Sigmoid colon (tissue), 4 donors: Measurements from ENCODE around the gene FANCC.

ENCODE experiments used
- EP300 ChIP-seq, 4 donors: sonication (generic); formaldehyde crosslinking; IDR thresholded peaks; one replicate each; pipeline ENCODE4 v1.6.1; 2017; ENCODE audit warnings: antibody characterized with exemption in 4 of 4
- POLR2A ChIP-seq, 2 donors: fragments of 450-650 bp; IDR thresholded peaks; one replicate each; pipeline ENCODE4 v1.6.1; 2016; ENCODE audit warnings: antibody characterized with exemption in 2 of 2, mild to moderate bottlenecking in 2 of 2, moderate library complexity in 2 of 2
- POLR2AphosphoS5 ChIP-seq, 4 donors: sonication (generic); formaldehyde crosslinking; IDR thresholded peaks; one replicate each; pipeline ENCODE4 v1.6.1; 2017; ENCODE audit warnings: antibody characterized with exemption in 4 of 4
- TF ChIP-seq, protein P1 (sequence below), 4 experiments: fragments of 450-650 bp in 3 of 4; fragments of 200-600 bp in 1 of 4; IDR thresholded peaks; one replicate each; pipeline ENCODE4 v1.5.1; 2016 to 2019; ENCODE audit warnings: antibody characterized with exemption in 4 of 4, mild to moderate bottlenecking in 3 of 4, moderate library complexity in 2 of 4

DNA sequence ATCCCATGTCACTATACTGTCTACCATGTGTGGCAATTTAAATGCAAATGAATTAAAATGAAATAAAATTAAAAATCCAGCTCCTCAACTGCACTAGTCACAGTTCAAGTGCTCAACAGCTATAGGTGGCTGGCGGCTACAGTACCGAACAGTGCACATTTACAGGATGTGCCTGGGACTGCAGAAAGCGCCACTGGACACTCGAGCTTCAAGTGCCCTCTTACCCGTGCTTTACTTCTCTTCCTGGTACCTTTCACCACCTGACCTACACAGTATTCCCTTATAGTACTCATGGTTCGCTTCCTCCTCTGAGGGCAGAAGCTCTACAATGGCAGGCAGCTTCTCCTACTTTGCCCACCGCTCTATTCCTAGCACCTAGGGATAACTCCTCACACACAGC lies 166.6 kb downstream of the FANCC start:
- TF ChIP-seq, protein P1, sequence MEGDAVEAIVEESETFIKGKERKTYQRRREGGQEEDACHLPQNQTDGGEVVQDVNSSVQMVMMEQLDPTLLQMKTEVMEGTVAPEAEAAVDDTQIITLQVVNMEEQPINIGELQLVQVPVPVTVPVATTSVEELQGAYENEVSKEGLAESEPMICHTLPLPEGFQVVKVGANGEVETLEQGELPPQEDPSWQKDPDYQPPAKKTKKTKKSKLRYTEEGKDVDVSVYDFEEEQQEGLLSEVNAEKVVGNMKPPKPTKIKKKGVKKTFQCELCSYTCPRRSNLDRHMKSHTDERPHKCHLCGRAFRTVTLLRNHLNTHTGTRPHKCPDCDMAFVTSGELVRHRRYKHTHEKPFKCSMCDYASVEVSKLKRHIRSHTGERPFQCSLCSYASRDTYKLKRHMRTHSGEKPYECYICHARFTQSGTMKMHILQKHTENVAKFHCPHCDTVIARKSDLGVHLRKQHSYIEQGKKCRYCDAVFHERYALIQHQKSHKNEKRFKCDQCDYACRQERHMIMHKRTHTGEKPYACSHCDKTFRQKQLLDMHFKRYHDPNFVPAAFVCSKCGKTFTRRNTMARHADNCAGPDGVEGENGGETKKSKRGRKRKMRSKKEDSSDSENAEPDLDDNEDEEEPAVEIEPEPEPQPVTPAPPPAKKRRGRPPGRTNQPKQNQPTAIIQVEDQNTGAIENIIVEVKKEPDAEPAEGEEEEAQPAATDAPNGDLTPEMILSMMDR (IDR thresholded peaks at IDR 0.05) = no peak
- TF ChIP-seq POLR2AphosphoS5 (IDR thresholded peaks at IDR 0.05) (no peak), POLR2A (IDR thresholded peaks at IDR 0.05) (no peak), EP300 (IDR thresholded peaks at IDR 0.05) (no peak)
